ENCODE results near the gene COPE.
A peak's percentile ranks its signal among the peaks of the same experiment; 100 is the strongest.

Gene COPE

GRCh38 chr19:18861235-18861634, 58.0 kb downstream of the COPE start:
- Histone ChIP-seq H3K9ac (0 out of 2 replicates have a peak overlapping the region, but pooled peaks have one; percentile 19), H3K27me3 (no peaks in the 10 kb centered on the region), H3K4me1 (peaks cover 46% of the 10 kb centered on the region), H3K4me2 (peak overlapping the region; percentile 74), H4K20me1 (peaks cover 80% of the 10 kb centered on the region), H3K27ac (peak overlapping the region; percentile 75), H3K9me3 (no peaks in the 10 kb centered on the region), H3K36me3 (peaks cover 100% of the 10 kb centered on the region), H3K4me3 (no peak overlapping the region)
- TF ChIP-seq Cebpa-rat (IDR thresholded peaks at IDR 0.05): no peak

GRCh38 chr19:18860725-18861124, 58.5 kb downstream of the COPE start:
- TF ChIP-seq Cebpa-rat (IDR thresholded peaks at IDR 0.05): no peak
- H4K20me1 ChIP-seq: peaks cover 80% of the 10 kb centered on the region
- peak overlapping the region; percentile 74 for H3K4me2 ChIP-seq
- H3K4me1 ChIP-seq: peaks cover 46% of the 10 kb centered on the region
- 0 out of 2 replicates have a peak overlapping the region, but pooled peaks have one; percentile 19 for H3K9ac ChIP-seq
- no peak overlapping the region for H3K4me3 ChIP-seq
- peaks cover 100% of the 10 kb centered on the region for H3K36me3 ChIP-seq
- H3K9me3 ChIP-seq: no peaks in the 10 kb centered on the region
- no peaks in the 10 kb centered on the region for H3K27me3 ChIP-seq
- H3K27ac ChIP-seq: peak overlapping the region; percentile 75; the same call in 1 of the 2 replicates

GRCh38 chr19:18860302-18860700, 58.9 kb downstream of the COPE start:
- H4K20me1 ChIP-seq: peaks cover 80% of the 10 kb centered on the region
- no peaks in the 10 kb centered on the region for H3K9me3 ChIP-seq
- H3K4me2 ChIP-seq: peak overlapping the region; percentile 74
- no peaks in the 10 kb centered on the region for H3K27me3 ChIP-seq
- peaks cover 100% of the 10 kb centered on the region for H3K36me3 ChIP-seq
- H3K9ac ChIP-seq: peak overlapping the region; percentile 61; the same call in 1 of the 2 replicates
- H3K4me1 ChIP-seq: peaks cover 46% of the 10 kb centered on the region
- no peak for TF ChIP-seq Cebpa-rat (IDR thresholded peaks at IDR 0.05)
- peak overlapping the region; percentile 75 for H3K27ac ChIP-seq
- no peak overlapping the region for H3K4me3 ChIP-seq

GRCh38 chr19:18859676-18860301, 59.4 kb downstream of the COPE start:
- peaks cover 46% of the 10 kb centered on the region for H3K4me1 ChIP-seq
- no peak overlapping the region for H3K4me3 ChIP-seq
- peaks cover 84% of the 10 kb centered on the region for H4K20me1 ChIP-seq
- H3K9me3 ChIP-seq: no peaks in the 10 kb centered on the region
- H3K27me3 ChIP-seq: no peaks in the 10 kb centered on the region
- H3K4me2 ChIP-seq: peak overlapping the region; percentile 74
- peak overlapping the region; percentile 61 for H3K9ac ChIP-seq
- H3K27ac ChIP-seq: peak overlapping the region; percentile 75
- TF ChIP-seq Cebpa-rat (IDR thresholded peaks at IDR 0.05): no peak
- H3K36me3 ChIP-seq: peaks cover 100% of the 10 kb centered on the region

- peak overlapping the region; percentile 61 for H3K9ac ChIP-seq
- H3K36me3 ChIP-seq: peaks cover 100% of the 10 kb centered on the region
- no peaks in the 10 kb centered on the region for H3K27me3 ChIP-seq
- peaks cover 46% of the 10 kb centered on the region for H3K4me1 ChIP-seq
- peak overlapping the region; percentile 75 for H3K27ac ChIP-seq
- H3K4me2 ChIP-seq: peak overlapping the region; percentile 74
- no peak for TF ChIP-seq Cebpa-rat (IDR thresholded peaks at IDR 0.05)
- no peaks in the 10 kb centered on the region for H3K9me3 ChIP-seq
- H3K4me3 ChIP-seq: no peak overlapping the region
- peaks cover 87% of the 10 kb centered on the region for H4K20me1 ChIP-seq
Observed at GRCh38 chr19:18858906-18859646, 60.1 kb downstream of the COPE start.

- Histone ChIP-seq H3K27me3 (no peaks in the 10 kb centered on the region), H3K36me3 (peaks cover 99% of the 10 kb centered on the region), H4K20me1 (peaks cover 89% of the 10 kb centered on the region), H3K27ac (no peak overlapping the region), H3K9ac (no peak overlapping the region), H3K9me3 (no peaks in the 10 kb centered on the region), H3K4me1 (peaks cover 39% of the 10 kb centered on the region), H3K4me3 (no peak overlapping the region), H3K4me2 (no peak overlapping the region)
- TF ChIP-seq Cebpa-rat (IDR thresholded peaks at IDR 0.05): no peak
Observed at GRCh38 chr19:18857223-18857622, 62.0 kb downstream of the COPE start.

- Histone ChIP-seq H3K4me3 (no peak overlapping the region), H3K27me3 (no peaks in the 10 kb centered on the region), H3K27ac (no peak overlapping the region), H3K9me3 (no peaks in the 10 kb centered on the region), H4K20me1 (peaks cover 95% of the 10 kb centered on the region), H3K36me3 (peaks cover 99% of the 10 kb centered on the region), H3K9ac (no peak overlapping the region), H3K4me1 (peaks cover 35% of the 10 kb centered on the region), H3K4me2 (no peak overlapping the region)
- no peak for TF ChIP-seq Cebpa-rat (IDR thresholded peaks at IDR 0.05)
Observed at GRCh38 chr19:18856385-18857126, 62.6 kb downstream of the COPE start.

GRCh38 chr19:18855647-18856384, 63.4 kb downstream of the COPE start:
- Histone ChIP-seq H4K20me1 (peaks cover 98% of the 10 kb centered on the region), H3K4me3 (no peak overlapping the region), H3K9ac (no peak overlapping the region), H3K27ac (no peak overlapping the region), H3K27me3 (no peaks in the 10 kb centered on the region), H3K36me3 (peaks cover 99% of the 10 kb centered on the region), H3K9me3 (no peaks in the 10 kb centered on the region), H3K4me2 (no peak overlapping the region), H3K4me1 (peaks cover 28% of the 10 kb centered on the region)
- TF ChIP-seq Cebpa-rat (IDR thresholded peaks at IDR 0.05): no peak

GRCh38 chr19:18854982-18855381, 64.2 kb downstream of the COPE start:
- TF ChIP-seq Cebpa-rat (IDR thresholded peaks at IDR 0.05): no peak
- Histone ChIP-seq H3K4me3 (no peak overlapping the region), H4K20me1 (peaks cover 98% of the 10 kb centered on the region), H3K9me3 (no peaks in the 10 kb centered on the region), H3K4me2 (no peak overlapping the region), H3K4me1 (peaks cover 27% of the 10 kb centered on the region), H3K27ac (no peak overlapping the region), H3K27me3 (no peaks in the 10 kb centered on the region), H3K36me3 (peaks cover 99% of the 10 kb centered on the region), H3K9ac (no peak overlapping the region)
